HG03103 (cell line): Measurements from ENCODE around the gene CAMKK2.
A peak's percentile ranks its signal among the peaks of the same experiment; 100 is the strongest.
"Not testable (repeated sequence)": the region's sequence is repeated elsewhere in the genome, so short reads cannot be mapped to it uniquely, and the experiment has no call there.

Experiments
- ATAC-seq: cut with Tn5 transposase; IDR thresholded peaks from one replicate; pipeline ENCODE4 v1.9.1; 2021; ENCODE audit warnings: low read depth; ENCODE audit not compliant: unreplicated experiment

CAMKK2 gene

GRCh38 chr12:121250359-121250758 lies 46.1 kb downstream of the CAMKK2 start:
- no peak for ATAC-seq

- ATAC-seq: peak; percentile 66
Measured at GRCh38 chr12:121248622-121249021, 47.9 kb downstream of the CAMKK2 start.

- no peak for ATAC-seq
Measured at GRCh38 chr12:121246893-121247557, 49.5 kb downstream of the CAMKK2 start.

DNA sequence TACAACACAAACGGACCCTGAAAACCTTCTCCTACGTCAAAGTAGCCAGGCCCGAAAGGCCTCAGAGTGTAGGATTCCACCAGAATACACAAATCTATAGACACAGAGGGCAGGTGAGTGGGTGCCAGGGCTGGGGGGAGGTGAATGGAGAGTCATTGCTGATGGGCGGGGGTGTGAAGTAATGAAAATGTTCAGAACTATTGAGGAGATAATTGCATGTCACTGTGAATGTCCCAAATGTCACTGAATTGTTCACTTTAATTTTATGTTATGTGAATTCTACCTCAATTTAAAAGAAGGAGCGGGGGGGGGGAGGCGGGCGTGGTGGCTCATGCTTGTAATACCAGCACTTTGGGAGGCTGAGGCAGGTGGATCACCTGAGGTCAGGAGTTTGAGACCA lies 50.6 kb downstream of the CAMKK2 start:
- ATAC-seq: no peak

DNA sequence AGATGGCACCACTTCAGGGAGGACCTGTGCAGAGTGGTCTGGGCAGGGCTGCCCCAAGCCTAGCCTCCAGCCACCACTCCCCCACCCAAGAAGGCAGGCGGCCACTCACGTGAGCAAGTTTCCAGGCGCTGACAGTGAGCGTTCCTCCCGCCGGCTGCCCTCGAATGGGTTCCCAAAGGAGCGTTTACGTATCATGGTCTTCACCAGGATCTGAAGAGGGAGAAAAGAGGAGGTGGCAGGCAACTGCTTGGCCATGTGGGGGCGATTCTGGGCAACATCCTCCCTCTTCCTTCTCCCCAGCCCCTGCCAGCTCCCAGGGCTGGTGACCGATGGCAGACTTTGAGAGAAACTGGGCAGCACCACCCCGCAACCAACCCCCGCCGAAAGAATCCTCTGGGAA lies 51.5 kb downstream of the CAMKK2 start:
- ATAC-seq: no peak

DNA sequence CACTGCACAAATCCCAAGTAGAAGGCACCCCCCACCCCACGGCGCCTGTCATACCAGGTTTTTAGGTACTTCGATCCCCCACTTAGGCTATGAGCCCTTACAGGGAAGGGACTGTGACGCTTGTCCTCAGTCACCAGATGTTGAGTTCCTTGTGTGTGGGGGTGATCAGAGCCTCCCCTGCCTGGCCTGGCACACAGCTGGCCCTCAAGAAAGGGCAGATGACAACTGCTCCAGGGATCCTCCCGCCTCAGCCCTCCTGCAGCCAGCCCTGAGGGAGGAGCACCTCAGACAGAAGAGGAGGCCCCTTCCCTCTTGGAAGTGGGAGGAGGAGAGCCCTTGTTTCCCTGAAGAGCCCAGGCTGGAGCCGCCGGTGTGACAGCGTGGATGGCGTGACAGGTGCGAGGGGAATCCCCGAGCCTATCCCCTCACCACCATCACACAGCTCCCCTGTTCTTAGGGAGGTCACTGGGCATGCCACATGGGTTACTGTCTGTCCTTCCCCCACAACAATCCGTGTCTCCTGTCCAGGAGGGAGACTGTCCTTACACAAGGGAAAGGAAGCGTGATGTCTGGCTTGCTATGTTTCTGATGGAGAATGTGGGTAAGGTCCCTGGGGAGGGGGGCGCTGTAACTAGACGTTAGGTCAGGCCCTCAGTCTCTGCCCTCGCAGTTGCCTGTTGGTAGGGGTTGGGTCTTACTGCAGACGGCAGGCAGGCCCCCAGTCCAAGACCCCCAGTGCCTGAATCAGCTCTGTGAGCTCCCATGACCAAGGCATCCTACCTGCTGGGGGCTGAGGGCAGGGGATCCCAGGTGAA lies 55.1 kb downstream of the CAMKK2 start:
- no peak for ATAC-seq

- ATAC-seq: no peak
Measured at GRCh38 chr12:121240484-121241101, 55.9 kb downstream of the CAMKK2 start.

DNA sequence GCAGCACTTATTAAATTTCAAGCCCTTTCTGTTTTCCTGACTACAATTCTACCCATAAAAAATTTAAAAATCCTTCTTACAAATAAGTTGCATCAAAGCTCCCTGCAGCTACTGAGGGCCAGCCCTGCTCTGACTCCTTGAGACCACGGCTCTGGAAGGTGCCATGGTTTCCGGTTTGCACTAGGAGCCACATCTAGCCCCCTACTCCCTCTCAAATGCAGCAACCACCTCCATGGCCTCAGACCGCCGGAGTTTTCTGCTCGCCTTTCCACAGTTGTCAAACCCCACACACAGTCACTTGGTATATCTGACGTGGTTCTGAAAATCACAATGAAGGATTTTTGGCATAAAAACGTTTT lies 56.5 kb downstream of the CAMKK2 start:
- no peak for ATAC-seq

- ATAC-seq: no peak
Measured at GRCh38 chr12:121239351-121240061, 57.0 kb downstream of the CAMKK2 start.

DNA sequence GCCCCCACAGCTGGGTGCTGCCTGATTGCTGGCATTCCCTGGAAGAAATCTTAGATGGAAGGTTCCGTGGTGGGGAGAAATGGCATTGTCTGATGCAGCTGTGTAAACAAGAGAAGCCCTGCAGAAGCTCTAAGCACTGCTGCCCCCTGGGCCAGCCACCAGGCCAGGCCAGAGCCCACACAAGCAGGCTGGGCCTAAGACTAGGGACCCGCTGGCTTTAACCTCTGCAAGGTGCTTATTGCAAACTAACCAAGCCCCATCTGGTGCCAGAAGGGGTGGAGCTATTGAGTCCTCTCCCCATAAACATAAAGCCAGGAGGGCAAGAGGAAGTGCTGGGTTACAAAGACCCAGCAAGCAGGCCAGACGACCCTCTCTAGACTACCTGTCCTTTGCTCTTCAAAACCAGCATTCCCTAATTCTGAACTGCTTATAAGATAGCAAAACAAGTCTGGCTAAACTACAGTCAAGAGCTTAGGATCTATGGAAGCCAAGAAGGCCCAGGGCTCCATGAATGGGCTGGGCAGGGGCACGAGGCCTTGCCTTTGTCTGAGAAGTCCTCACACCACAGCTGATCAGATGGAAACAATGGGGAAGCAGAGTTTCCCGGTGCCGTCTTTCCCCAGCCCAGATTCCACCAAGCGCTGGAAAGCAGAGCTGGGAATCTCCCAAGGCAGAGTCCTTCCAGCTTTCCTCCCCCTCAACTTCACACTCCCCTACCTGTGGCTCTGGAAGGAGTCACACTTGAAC lies 57.7 kb downstream of the CAMKK2 start:
- ATAC-seq: no peak

DNA sequence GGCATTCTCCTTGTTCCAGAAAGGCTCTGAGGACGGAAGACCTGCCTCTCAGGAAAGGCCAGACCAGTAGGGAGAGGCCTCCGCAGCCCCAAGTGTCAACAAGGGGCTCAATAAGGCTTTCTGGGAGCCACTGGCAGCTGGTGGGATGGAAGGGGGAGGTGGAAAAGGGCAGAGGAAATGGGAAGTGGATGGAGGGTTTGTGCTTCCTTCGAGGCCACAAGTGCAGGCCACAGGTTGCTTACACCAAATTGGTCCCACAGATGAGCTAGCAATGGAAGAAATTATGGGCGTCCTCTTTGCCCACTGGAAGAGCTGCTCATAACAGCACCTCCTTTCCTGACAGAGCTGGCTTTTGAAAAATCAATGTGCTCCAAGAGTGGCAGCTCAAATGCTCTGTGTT lies 58.4 kb downstream of the CAMKK2 start:
- no peak for ATAC-seq

DNA sequence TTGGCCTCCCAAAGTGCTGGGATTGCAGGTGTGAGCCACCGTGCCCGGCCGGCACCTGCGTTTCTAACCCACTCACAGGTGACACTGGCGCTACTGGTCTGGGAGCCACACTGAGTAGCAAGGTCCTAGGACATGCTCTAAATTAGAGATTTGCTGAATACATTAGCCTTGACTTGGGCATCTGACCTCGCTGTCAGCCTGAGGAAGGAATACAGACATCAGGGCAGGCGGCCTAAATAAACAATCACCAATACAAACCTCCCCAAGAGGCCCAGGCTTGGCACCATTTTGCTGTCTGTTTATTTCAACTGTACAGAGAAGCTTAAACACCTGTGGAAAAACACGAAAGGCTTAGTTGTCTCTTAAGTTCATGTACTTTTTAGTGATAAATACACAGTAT lies 59.1 kb downstream of the CAMKK2 start:
- no peak for ATAC-seq

GRCh38 chr12:121236776-121237175 lies 59.7 kb downstream of the CAMKK2 start:
- ATAC-seq: no peak

DNA sequence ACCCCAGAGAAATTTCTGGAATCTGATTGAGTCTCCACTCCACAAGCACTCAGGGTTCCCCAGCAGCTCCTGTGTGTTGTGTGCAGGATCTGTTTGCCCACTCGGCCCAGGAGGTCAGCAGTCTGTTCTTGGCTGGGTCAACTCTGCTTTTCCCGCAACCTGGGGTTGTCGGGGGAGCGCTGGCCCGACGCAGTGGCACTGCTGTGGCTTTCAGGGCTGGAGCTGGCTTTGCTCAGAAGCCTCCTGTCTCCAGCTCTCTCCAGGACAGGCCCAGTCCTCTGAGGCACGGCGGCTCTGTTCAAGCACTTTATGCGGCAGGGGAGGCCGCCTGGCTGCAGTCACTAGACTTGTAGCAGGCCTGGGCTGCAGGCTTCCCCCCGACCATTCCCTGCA lies 62.9 kb downstream of the CAMKK2 start:
- no peak for ATAC-seq

DNA sequence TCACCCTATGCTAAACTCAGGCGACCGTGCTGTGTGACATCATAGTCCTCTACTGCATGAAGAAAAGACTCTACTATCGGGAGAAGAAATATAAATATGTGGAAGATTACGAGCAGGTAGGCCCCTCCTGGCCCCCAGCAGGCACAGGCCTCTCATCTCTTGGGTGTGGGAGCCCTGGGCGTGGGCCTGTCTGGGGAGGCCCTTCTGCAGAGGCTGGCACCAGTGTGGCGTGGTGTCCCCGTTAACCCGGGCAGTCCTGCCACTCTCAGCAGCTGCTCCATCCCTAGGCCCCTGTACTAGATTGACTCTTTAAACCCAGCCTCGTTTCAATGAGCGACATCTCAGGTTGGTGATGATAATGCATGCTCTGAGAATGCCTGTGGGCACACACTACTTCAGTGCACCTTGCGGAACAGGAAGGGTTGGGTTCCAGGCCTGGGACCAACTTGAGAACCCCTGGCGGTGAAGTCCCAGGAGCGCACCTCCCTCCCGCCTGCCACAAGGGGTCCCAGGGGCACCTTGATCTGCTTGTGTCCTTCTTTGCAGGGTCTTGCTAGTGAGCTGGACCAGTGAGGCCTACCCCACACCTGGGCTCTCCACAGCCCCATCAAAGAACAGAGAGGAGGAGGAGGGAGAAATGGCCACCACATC lies 63.4 kb downstream of the CAMKK2 start:
- ATAC-seq: no peak

DNA sequence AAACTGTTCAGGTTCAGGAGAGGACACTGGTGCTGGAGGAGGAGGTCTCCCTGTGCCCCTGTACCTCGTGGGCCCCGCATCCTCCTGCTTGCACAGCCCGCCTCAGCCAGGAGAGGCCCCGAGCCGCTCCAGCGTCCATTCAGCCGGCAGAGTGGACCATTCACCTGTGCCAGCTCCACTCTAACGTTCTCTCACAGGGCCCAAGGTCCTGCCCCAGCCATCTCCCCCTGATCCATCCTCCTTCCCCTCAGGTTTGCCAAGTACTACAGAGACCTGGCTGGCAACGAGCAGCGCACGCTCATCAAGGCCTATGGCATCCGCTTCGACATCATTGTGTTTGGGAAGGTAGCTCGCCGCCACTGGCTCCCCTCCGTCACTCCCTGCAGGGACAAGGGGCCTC lies 64.3 kb downstream of the CAMKK2 start:
- no peak for ATAC-seq

DNA sequence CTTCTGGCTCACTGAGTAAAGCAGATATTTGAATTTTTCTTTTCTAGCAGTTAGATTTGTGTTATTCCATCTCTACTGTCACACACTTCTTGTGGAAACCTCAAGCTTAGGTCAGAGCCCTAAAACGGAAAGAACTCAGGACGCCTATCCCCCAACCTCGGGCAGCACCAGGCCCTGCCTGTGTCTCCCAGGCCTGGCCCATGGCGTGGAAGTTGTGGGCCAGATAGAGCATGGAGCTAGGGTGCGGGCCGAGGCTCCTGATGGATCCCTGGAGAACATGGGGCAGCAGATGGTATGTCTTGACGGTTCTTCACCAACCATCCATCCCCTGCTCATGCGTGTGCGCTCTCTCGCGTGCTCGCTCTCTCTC lies 66.0 kb downstream of the CAMKK2 start:
- ATAC-seq: no peak

GRCh38 chr12:121229826-121230537 lies 66.5 kb downstream of the CAMKK2 start:
- ATAC-seq: not testable (repeated sequence)

DNA sequence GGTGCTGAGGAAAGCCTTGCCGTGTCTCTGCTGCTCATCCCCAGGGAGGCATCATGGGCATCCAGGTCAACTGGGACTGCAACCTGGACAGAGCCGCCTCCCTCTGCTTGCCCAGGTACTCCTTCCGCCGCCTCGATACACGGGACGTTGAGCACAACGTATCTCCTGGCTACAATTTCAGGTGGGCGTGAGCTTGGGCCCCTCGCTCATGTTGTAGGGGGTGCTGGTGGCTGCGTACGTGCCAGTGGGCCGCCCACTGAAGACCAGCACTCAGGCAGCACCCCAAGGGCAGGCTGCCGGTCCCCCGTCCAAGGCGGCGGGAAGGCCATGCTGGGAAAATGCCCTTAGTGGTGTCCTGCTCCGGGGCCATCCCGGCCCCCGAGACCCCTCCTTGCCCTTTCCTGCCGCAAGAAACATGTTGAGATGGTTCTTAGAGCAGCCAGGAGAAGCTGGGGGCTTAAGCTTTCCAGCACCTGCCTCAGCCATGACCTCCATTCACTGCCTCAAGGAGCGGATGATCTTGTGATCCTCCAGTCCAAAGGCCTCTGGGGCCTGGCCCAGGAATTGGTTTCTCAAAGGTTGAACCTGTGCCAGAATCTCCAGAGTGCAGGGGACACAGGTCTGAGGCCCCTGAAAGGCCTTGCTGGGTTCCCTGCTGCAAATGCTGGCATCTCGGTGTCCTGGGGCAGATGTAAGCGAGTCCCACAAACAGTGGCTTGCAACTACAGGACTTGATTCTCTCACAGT lies 67.4 kb downstream of the CAMKK2 start:
- ATAC-seq: no peak
